Measurements from ENCODE around the gene KANK3. TPM values are rescaled to one million over a fixed set of nuclear protein-coding genes. Genes with fewer than 3 reads are reported as not detected.
"Not testable (repeated sequence)": the region's sequence is repeated elsewhere in the genome, so short reads cannot be mapped to it uniquely, and the experiment has no call there.

KANK3 gene
- total RNA-seq, 1 donor from 2014 or later, result 20.5 TPM

GRCh38 chr19:8324186-8325050, 18.6 kb downstream of the KANK3 start:
- intact Hi-C loops (cut with DNase I), result no loop called here
- DNase-seq (ENCODE audit: missing footprints) (peak; percentile 28), ATAC-seq (no peak)

GRCh38 chr19:8323781-8324185, 19.3 kb downstream of the KANK3 start:
- intact Hi-C loops (cut with DNase I), result no loop called here
- peak; percentile 6 for DNase-seq (ENCODE audit: missing footprints)
- ATAC-seq, result no peak

DNA sequence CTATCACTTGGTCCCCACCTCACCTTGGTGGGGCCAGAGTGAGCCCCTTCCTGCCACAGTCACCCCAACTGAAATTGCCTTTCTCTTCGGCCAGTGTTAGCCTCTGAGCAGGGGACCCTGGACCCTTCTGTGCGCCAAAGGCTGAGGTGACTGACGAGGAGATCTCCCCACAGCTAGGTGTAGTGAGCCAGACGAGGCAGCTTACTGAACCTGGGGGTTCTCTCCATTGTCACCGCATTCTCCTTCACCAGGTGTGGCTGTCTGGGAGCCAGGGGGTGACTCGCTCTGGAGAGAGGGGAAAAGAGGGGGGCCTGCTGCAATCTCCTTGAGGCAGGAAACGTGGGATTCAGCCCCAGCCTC, 20.4 kb downstream of the KANK3 start:
- DNase-seq (ENCODE audit: missing footprints) (peak; percentile 23), ATAC-seq (no peak)
- intact Hi-C loops (cut with DNase I), result no loop called here

DNA sequence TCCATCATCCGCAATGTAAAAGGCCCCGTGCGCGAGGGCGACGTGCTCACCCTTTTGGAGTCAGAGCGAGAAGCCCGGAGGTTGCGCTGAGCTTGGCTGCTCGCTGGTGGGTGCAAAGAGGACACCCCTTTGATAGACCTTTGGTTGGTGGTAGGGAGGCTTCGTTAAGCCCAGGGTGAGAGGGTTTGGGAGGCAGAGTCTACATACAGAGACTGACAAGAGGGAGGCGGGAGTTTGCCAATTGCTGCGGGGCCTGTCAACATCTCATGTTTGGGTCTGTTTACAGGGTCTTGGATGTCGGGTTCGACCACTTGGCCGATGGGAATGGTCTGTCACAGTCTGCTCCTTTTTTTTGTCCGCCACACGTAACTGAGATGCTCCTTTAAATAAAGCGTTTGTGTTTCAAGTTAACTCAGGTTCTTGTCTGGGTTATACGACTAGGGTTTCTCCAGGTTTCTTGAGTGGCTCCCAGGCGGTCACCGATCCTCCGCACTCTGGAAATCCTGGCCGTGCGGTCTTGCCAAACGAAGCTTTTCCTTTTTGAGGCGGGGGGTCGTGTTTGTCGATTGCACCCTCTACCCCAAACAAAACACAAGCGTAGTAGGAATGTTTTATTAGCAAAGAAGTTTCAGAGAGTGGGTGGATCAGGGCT, 20.9 kb downstream of the KANK3 start:
- intact Hi-C loops (cut with DNase I), result no loop called here
- peak; percentile 17 for DNase-seq (ENCODE audit: missing footprints)
- ATAC-seq, result no peak

- DNase-seq (ENCODE audit: missing footprints), result peak; percentile 99
- intact Hi-C loops (cut with DNase I), result no loop called here
- ATAC-seq, result peak; percentile 95
Observed at GRCh38 chr19:8321067-8321985, 21.7 kb downstream of the KANK3 start, which contains the start of the genes NDUFA7 and RPS28. NDUFA7 (minus strand) TSS chr19:8321375; CDS start chr19:8321358, 17 bp downstream. RPS28 (plus strand) TSS chr19:8321496; CDS start chr19:8321531, 35 bp downstream.

DNA sequence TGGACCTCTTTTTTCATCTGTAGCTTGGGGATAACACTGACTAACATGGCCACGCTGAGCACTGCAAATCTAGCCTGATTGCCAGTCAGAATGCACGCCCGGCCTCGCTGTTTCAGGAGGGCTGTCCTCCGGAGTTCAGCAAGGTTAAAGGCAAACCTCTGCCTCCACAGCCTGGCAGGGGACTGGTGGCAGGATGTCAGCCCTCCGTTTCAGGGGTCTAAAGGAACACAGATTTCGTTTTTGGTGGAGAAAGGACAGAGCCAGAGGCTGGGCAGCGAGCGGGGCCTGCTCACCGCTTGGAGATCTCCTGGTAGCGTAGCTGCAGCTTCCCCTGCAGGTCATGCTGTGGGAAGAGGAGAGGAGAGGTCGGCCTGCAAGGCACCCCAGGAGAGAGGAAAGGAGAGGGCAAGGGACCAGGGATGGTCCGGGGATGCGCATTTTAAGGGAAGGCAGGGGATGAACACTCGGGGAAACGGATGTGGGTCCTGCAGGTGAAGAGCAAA, 22.4 kb downstream of the KANK3 start:
- DNase-seq (ENCODE audit: missing footprints), result peak; percentile 45
- intact Hi-C loops (cut with DNase I), result no loop called here
- no peak for ATAC-seq

GRCh38 chr19:8319807-8320520, 23.1 kb downstream of the KANK3 start:
- ATAC-seq, result no peak
- DNase-seq (ENCODE audit: missing footprints), result peak; percentile 4
- intact Hi-C loops (cut with DNase I), result no loop called here

GRCh38 chr19:8318835-8319234, 24.2 kb downstream of the KANK3 start:
- ATAC-seq; DNase-seq (ENCODE audit: missing footprints); intact Hi-C loops (cut with DNase I): not testable (repeated sequence)

- no peak for ATAC-seq
- intact Hi-C loops (cut with DNase I), result no loop called here
- peak; percentile 49 for DNase-seq (ENCODE audit: missing footprints)
Observed at GRCh38 chr19:8316351-8317125, 26.5 kb downstream of the KANK3 start.

GRCh38 chr19:8314981-8315640, 28.0 kb downstream of the KANK3 start:
- intact Hi-C loops (cut with DNase I); ATAC-seq: not testable (repeated sequence)
- peak; percentile 28 for DNase-seq (ENCODE audit: missing footprints)

GRCh38 chr19:8311461-8312260, 31.4 kb downstream of the KANK3 start:
- ATAC-seq, result no peak

GRCh38 chr19:8310342-8311055, 32.6 kb downstream of the KANK3 start:
- intact Hi-C loops (cut with DNase I), result no loop called here
- DNase-seq (ENCODE audit: missing footprints) (peak; percentile 35), ATAC-seq (no peak)

More at GRCh38 chr19:8311461-8312260, 31.4 kb downstream of the KANK3 start:
- intact Hi-C loops (cut with DNase I), result no loop called here
- DNase-seq (ENCODE audit: missing footprints), result peak; percentile 61

DNA sequence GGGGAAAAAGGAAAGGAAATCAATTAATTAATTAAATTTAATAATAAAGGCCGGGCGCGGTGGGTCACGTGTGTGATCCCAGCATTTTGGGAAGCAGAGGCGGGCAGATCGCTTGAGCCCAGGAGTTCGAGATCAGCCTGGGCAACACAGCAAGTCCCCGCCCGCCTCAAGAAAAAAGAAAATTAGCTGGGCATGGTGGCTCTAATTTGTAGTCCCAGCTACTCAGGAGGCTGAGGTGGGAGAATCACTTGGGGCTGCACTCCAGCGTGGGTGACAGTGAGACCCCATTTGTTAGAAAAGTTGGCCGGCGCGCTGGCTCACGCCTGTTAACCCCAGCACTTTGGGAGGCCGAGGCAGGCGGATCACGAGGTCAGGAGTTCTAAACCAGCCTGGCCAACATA, 34.2 kb downstream of the KANK3 start:
- no peak for ATAC-seq

DNA sequence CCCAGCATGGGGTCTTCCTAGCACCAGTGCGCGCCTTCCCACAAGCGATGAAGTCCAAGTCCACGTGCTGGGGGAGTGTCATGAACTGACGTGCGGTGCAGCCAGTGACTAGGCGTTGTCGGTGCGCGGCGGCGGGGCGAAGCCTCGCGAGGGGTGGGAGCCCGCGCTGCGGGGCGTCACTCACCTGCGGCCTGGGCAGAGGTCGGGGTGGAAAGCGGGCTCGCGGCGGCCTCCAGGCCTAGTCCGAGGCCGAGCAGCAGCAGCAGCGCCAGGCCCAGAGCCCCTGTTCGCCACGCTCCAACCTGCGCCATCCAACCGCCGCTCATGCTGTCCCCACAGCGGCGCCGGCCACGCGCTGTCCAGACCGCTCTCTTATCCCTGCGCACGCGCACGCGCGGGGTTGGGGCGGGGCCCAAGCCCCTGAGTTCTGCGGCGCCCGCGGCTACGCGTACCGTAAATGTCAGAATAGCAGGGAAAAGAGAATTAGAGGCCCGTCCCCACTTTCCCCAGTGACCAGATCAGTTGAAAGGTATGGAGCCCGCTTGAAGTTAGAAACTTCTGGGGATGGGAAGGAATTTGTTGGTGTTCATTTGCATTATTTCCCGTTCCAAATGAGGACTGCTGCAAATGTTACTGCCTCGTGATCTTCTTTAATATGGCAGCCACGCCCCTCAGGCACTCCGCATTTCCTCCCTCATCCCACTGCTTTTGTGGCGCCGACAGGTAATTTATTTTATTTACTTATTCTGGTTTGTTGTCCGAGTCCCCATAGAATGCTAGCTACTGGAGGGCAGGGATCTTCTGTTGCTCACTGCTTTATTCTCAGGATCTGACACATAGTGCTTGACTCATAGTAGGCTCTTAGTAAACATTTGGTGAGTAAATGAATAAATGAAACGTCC, 34.8 kb downstream of the KANK3 start, which contains the start of gene CD320:
CD320 (minus strand) TSS at position 394 of the 902 bp plus-strand sequence; CDS start at position 326, 68 bp downstream.
- peak; percentile 97 for ATAC-seq
- intact Hi-C loops (cut with DNase I), result loop anchor here (5.0 kb wide), 1 partner anchor 41 kb away; no protein-coding TSS in a partner anchor
- peak; percentile 96 for DNase-seq (ENCODE audit: missing footprints)

More for the DNA sequence above, 34.2 kb downstream of the KANK3 start:
- peak; percentile 5 for DNase-seq (ENCODE audit: missing footprints)
- intact Hi-C loops (cut with DNase I), result loop anchor here (5.0 kb wide), 1 partner anchor 42 kb away; no protein-coding TSS in a partner anchor

Data from Right ventricle myocardium inferior (tissue), 1 donor.